Endometrium (tissue), 2 donors: ENCODE results near the gene NCAPG.

Source experiments
- FAIRE-seq: peaks from 2 replicates; lab custom pipeline; 2012; peaks lifted over from hg19 to GRCh38; lab: Jason Lieb, UNC
- donor health status: control.
- donor health status: control.

NCAPG gene

GRCh38 chr4:17810260-17811077, at the start of gene NCAPG, which contains the start of gene DCAF16:
Gene NCAPG (plus strand): TSS chr4:17810979. CDS start chr4:17811078, 99 bp downstream.
Gene DCAF16 (minus strand): TSS chr4:17810757. CDS start chr4:17804141, 6,616 bp downstream.
- FAIRE-seq, result peak; percentile 99

GRCh38 chr4:17761062-17761461, 49.7 kb upstream of the NCAPG start:
- no peak for FAIRE-seq

- no peak for FAIRE-seq
Measured at GRCh38 chr4:17762726-17763125, 48.1 kb upstream of the NCAPG start.

- no peak for FAIRE-seq
Measured at GRCh38 chr4:17763416-17763815, 47.4 kb upstream of the NCAPG start.

GRCh38 chr4:17763931-17764330, 46.8 kb upstream of the NCAPG start:
- no peak for FAIRE-seq

GRCh38 chr4:17765514-17766286, 45.1 kb upstream of the NCAPG start:
- no peak for FAIRE-seq

GRCh38 chr4:17766826-17767458, 43.8 kb upstream of the NCAPG start:
- no peak for FAIRE-seq

- FAIRE-seq, result no peak
Measured at GRCh38 chr4:17769406-17770174, 41.2 kb upstream of the NCAPG start.

- no peak for FAIRE-seq
Measured at GRCh38 chr4:17770845-17771244, 39.9 kb upstream of the NCAPG start.

GRCh38 chr4:17771284-17771908, 39.4 kb upstream of the NCAPG start:
- FAIRE-seq, result no peak

- no peak for FAIRE-seq
Measured at GRCh38 chr4:17773135-17773698, 37.6 kb upstream of the NCAPG start.

GRCh38 chr4:17778431-17778830, 32.3 kb upstream of the NCAPG start:
- FAIRE-seq, result no peak

- FAIRE-seq, result no peak
Measured at GRCh38 chr4:17780501-17781299, 30.1 kb upstream of the NCAPG start.

- FAIRE-seq, result no peak
Measured at GRCh38 chr4:17781300-17782287, 29.2 kb upstream of the NCAPG start, which contains the start of gene FAM184B. Gene FAM184B (minus strand): TSS chr4:17781621. CDS start chr4:17781299, 322 bp downstream.

GRCh38 chr4:17785858-17786257, 24.9 kb upstream of the NCAPG start:
- FAIRE-seq, result no peak

- no peak for FAIRE-seq
Measured at GRCh38 chr4:17786567-17786966, 24.2 kb upstream of the NCAPG start.

- FAIRE-seq, result no peak
Measured at GRCh38 chr4:17787315-17787714, 23.5 kb upstream of the NCAPG start.

GRCh38 chr4:17788956-17789355, 21.8 kb upstream of the NCAPG start:
- FAIRE-seq, result no peak

GRCh38 chr4:17794730-17795129, 16.0 kb upstream of the NCAPG start:
- no peak for FAIRE-seq
